Measurements from ENCODE around the gene MGLL.
"Not testable (repeated sequence)": the region's sequence is repeated elsewhere in the genome, so short reads cannot be mapped to it uniquely, and the experiment has no call there.

Gene MGLL

GRCh38 chr3:127718916-127719290 lies 103.4 kb downstream of the MGLL start:
- no peak for DNase-seq

GRCh38 chr3:127718245-127718915 lies 103.9 kb downstream of the MGLL start:
- no peak for DNase-seq

- DNase-seq = no peak
Measured at GRCh38 chr3:127717357-127718244, 104.7 kb downstream of the MGLL start.

- no peak for DNase-seq
Measured at GRCh38 chr3:127716384-127716783, 105.9 kb downstream of the MGLL start.

GRCh38 chr3:127715532-127715931 lies 106.8 kb downstream of the MGLL start:
- DNase-seq = no peak

- no peak for DNase-seq
Measured at GRCh38 chr3:127714866-127715265, 107.4 kb downstream of the MGLL start.

- no peak for DNase-seq
Measured at GRCh38 chr3:127714125-127714571, 108.2 kb downstream of the MGLL start.

- DNase-seq = no peak
Measured at GRCh38 chr3:127712881-127713771, 109.2 kb downstream of the MGLL start.

GRCh38 chr3:127712461-127712860 lies 109.9 kb downstream of the MGLL start:
- DNase-seq = no peak

GRCh38 chr3:127711896-127712295 lies 110.4 kb downstream of the MGLL start:
- no peak for DNase-seq

GRCh38 chr3:127711021-127711695 lies 111.2 kb downstream of the MGLL start:
- no peak for DNase-seq

- no peak for DNase-seq
Measured at GRCh38 chr3:127710155-127710941, 112.0 kb downstream of the MGLL start.

GRCh38 chr3:127709320-127710060 lies 112.8 kb downstream of the MGLL start:
- no peak for DNase-seq

GRCh38 chr3:127708837-127709236 lies 113.5 kb downstream of the MGLL start:
- DNase-seq = no peak

- DNase-seq = no peak
Measured at GRCh38 chr3:127707851-127708411, 114.4 kb downstream of the MGLL start.

- no peak for DNase-seq
Measured at GRCh38 chr3:127706785-127707351, 115.4 kb downstream of the MGLL start.

GRCh38 chr3:127706312-127706711 lies 116.0 kb downstream of the MGLL start:
- DNase-seq = no peak

- DNase-seq = not testable (repeated sequence)
Measured at GRCh38 chr3:127704840-127705239, 117.5 kb downstream of the MGLL start.

- DNase-seq = no peak
Measured at GRCh38 chr3:127702151-127702578, 120.2 kb downstream of the MGLL start.

- DNase-seq = no peak
Measured at GRCh38 chr3:127701280-127701911, 120.9 kb downstream of the MGLL start.
